ENCODE results near the gene KCNB1.
"Not testable (repeated sequence)": the region's sequence is repeated elsewhere in the genome, so short reads cannot be mapped to it uniquely, and the experiment has no call there.

Gene KCNB1

DNA sequence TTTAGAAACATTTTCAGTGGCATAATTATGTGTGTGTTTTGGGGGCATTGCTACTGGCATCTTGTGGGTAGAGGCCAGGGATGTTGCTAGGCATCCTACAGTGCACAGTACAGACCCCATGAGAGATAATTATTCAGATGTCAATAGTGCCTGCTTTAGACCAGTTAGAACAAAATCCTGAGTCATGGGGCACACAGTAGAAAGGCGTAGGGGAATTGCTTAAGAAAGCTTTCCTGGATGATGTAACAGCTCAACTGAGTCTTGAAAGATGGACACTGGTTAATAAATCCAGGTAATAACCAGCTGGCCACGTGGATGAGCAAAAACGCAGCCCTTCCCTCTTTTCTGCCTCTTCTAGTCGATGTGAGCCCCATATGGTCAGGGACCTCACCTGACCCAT lies 51.1 kb downstream of the KCNB1 start:
- no peak for DNase-seq

GRCh38 chr20:49430320-49430719 lies 52.1 kb downstream of the KCNB1 start:
- no peak for DNase-seq

DNA sequence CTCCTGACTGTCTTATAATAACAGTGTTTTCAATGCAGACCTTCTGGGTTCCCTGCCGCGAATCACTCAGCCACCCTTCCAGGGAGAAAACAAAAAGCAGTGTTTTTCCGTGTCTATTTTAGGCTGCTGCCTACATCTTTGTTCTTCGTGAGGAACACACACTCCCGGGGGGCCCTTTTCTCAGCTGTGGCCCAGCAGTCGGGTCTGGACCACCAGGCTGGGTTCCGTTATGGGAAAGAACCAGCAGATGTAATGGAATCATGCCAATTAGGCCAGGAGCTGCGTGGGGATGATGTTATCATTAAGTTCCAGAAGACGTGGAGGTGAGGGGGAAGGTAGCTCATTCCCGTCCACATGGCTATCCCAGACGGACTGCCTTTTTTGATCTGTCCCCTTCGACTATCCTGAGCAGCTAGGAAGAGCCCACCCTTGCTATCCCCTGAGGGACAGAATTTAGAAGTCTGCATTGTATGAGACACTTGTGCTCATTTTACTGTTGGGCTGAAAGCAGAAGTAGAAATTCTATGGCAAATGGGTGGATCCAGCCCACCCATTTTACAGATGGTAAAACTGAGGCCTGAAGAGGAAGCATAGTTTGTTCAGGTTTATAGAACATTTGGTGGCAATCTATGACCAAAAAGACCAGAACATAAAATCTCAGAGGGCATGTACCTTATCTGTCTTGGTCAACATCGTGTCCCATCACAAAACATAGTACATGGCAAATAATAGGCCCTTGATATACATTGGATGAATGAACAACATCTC lies 54.5 kb downstream of the KCNB1 start:
- DNase-seq, result no peak

DNA sequence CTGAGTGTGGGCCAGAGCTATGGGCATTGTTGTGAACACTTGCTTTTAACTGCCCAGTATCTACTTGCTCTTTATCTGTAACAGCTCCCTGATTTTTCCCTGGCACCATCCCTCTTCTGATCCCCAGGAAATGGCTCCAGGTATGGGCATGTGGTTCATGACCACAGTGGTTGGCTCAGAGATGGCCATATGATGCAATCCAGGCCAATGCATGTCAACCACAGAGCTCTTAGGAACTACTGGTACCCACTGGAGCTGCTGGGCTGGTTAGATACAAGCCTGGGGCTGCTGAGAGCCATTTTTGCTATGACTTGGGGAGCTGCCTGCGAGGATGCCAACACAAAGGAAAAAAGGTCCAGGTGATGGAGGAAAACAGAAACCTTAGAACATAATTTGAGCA lies 55.6 kb downstream of the KCNB1 start:
- no peak for DNase-seq

- no peak for DNase-seq
Observed at GRCh38 chr20:49426395-49426794, 56.1 kb downstream of the KCNB1 start.

DNA sequence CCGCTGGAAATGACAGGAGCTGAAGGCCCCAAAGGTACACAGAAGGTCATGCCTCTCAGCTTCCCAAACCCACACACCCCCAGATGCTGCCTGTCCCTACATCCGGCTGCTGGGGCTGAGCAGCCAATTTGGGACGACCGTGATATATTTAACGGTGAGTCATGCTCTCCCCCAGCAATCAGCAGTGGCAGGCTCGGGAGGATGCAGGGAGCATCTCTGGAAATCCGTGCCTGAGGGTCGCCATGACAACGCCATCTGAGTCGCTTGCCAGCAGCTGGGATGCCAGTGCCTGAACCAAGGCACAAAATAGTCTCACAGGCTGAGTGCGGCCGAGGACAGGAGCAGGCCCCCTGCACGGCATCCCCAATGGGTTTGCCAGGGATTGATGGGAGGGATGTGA lies 57.9 kb downstream of the KCNB1 start:
- DNase-seq, result no peak

GRCh38 chr20:49422161-49422560 lies 60.3 kb downstream of the KCNB1 start:
- no peak for DNase-seq

DNA sequence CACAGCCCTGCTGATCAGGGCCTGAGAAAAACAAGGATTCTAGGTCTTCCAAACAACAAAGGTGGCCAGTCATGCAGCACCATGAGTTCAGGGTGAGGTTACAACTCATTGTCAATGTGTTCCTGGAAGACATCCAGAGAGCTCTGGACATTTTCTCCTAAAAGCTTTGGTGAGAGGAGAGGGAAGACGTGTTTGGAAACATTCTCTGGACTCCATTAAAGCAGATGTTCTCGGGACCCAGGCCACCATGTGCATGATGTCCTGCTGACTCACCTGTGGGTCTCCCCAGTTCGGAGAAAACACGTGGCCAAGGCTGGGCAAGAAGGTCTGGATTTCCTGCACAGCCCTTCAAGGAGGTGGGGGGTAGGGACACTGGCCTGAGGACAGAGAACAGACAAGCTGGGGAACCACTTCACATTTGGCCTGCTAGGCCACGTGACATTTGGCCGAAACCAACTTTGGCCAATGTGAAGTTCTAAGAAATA lies 61.6 kb downstream of the KCNB1 start:
- no peak for DNase-seq

GRCh38 chr20:49420292-49420691 lies 62.2 kb downstream of the KCNB1 start:
- no peak for DNase-seq

- no peak for DNase-seq
Observed at GRCh38 chr20:49419785-49420184, 62.7 kb downstream of the KCNB1 start.

- DNase-seq, result no peak
Observed at GRCh38 chr20:49418809-49419208, 63.7 kb downstream of the KCNB1 start.

DNA sequence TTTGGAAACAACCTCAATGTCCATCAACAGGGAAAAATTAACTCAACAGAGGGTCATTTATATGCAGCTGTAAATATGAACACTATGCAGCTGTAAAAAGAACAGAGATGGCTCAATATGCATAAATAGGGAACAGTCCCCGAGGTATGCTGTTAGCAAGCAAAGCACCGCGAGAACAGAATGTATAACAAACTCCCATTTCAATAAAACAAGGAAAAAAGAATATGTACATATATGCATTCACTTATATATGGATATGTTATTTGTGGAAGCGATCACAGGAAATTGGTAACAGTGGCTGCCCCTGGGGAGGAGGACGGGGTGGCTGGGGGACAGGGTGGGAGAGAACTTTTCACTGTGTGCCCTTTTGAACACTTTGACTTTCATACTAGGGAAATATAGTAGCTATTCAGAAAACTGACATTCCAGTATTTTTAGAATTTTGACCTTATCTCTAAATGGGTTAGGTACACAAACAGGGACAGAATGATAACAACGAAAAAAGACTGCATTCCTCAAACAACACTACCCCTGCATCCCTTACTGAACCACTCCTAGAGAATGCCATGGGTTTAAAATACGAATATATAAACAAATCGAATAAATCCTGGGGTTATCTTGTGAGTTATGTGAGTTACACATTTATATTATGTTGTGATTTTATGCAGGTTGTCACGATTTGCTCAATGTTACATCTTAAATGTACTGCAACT lies 64.5 kb downstream of the KCNB1 start:
- DNase-seq, result no peak

DNA sequence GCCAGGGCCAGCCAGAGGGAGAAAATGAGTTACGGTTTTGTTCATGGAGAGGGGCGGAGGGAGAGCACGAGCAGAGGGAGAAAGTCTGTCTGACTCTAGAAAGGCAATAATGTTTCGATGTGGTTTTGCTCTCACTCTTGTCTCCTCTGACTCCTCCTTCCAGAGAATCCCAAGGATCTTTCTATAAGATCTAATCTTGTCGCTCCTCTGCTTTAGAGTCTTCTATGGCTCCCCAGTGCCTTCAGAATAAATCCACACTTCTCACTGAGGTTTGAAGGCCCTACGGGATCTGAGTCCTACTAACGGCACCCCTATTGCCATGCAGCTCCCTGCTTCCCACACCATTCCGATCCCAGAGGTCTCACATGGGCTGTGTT lies 66.8 kb downstream of the KCNB1 start:
- DNase-seq, result no peak

- no peak for DNase-seq
Observed at GRCh38 chr20:49415005-49415667, 67.3 kb downstream of the KCNB1 start.

GRCh38 chr20:49413677-49414076 lies 68.8 kb downstream of the KCNB1 start:
- DNase-seq, result no peak

DNA sequence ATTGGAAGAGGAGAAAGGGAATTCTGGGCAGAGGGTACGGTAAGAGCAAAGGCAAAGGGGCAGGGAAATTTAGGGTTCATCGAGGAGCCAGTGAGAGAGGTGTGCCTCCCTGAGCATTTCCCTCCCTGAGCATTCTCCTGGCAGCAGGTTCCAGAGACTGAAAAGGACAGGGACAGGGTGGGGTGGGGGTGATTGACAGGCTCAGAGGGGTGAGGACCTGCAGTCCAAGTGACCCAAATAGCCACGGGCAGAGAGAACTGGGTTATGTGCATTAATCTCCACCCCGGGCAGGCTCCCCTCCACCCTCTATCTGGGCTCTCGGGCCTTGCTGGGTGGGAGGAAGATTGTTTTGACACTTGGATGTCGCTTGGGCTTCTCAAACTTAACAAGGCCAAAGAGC lies 69.5 kb downstream of the KCNB1 start:
- no peak for DNase-seq

- no peak for DNase-seq
Observed at GRCh38 chr20:49412254-49412653, 70.2 kb downstream of the KCNB1 start.

- no peak for DNase-seq
Observed at GRCh38 chr20:49411221-49411925, 71.1 kb downstream of the KCNB1 start.

DNA sequence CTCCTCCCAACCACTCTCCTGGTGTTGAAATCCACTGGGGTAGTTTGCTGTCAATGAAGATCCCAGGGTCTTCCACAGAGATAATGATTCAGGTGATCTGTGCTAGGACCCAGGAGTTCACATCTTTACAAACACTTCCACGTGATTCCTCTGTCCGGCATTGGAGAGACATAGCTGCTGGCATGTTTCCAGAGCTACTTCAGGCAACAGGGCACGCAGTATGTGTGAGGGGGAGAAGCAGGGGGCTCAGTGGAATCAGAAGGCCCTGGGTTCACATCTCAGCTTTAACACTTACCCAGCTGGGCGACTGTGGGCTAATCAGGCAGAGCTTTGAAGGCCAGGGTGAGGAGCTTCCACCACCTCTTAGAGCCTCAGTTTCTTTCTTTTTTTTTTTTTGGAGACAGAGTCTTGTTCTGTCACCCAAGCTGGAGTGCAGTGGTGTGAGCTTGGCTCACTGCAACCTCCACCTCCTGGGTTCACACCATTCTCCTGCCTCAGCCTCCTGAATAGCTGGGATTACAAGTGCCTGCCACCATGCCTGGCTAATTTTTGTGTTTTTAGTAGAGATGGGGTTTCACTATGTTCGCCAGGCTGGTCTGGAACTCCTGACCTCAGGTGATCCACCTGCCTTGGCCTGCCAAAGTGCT lies 72.4 kb downstream of the KCNB1 start:
- DNase-seq, result not testable (repeated sequence)

DNA sequence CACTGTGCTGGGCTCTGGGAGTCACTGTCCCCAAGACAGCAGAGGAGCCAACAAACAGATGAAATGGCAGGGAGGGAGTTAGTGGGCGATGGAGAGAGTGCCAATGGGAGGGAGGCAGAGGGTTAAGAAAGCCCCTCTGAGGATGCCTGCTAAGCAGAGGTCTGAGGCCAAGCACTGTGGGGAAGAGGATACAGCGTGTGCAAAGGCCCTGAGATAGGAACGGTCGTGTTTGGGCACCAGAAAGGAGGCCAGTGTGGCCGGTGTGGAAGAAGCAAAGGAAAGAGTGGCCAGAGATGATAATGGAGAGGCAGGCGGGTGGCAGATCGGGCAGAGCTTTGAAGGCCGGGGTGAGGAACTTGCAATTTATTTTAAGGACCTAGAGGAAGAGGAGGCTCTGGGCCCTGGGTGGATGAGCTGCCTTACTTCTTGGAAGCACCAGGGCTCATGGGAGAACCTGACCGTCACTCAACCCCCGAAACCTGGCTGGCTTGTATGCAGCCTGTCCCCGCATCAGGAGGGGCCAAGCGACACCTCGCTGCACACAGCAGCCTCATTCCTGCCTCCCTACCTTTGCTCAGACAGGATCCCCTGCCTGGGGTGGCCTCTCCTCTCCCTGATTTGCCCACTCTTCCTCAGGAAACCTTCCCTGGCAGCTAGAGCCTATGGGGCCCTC lies 73.0 kb downstream of the KCNB1 start:
- DNase-seq, result no peak

GRCh38 chr20:49408509-49409104 lies 73.9 kb downstream of the KCNB1 start:
- DNase-seq, result no peak

DNA sequence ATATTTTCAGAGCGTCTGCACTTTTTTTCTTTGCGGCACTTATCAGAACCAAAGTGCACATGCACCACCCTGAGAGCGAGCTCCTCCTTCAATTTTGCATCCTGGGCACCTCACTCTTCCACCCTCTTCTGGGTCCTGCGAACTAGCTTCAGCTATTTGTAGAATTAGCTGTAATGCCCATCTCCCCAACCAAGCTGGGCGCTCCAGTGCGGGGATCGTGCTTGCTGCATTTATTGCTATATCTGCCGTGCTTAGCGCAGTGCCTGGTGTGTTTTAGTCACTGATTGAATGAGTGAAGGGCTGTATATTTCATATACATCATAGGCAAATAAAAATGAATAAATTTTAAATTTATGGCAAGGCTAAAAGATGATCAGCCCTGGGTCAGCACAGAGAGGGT lies 75.8 kb downstream of the KCNB1 start:
- no peak for DNase-seq

Data from activated CD8-positive, alpha-beta memory T cell treated with anti-CD3 and anti-CD28 coated beads, Interleukin-2, amount 50 U/mL, for 48 hours (primary cell).